ENCODE measurements around the gene GALK2. TPM values are rescaled to one million over a fixed set of nuclear protein-coding genes. Genes with fewer than 3 reads are reported as not detected.

GALK2 gene
- 10 to 100 TPM in 2 of 3 donors, 1 to 10 TPM in 1; 8.8 to 25.1 (median 18.1) TPM for polyA plus RNA-seq

- Mint-ChIP-seq H3K4me3 (peak within 1 kb of the TSS; percentile 94 to 99 (median 97)), H3K9me3 (no peaks in the 10 kb centered on the region), H3K36me3 (peaks cover 0 to 3% (median 0%) of the 10 kb centered on the region in 3 donors), H3K27me3 (ENCODE audit: low read depth in 3 of 3) (peaks cover 0 to 6% (median 4%) of the 10 kb centered on the region in 3 donors), H3K27ac (peak within 1 kb of the TSS; percentile 96 to 99 (median 98)), H3K4me1 (peaks cover 35 to 49% of the 10 kb centered on the region in 2 donors)
- DNase-seq, result peak; percentile 72 to 77 (median 75)
Observed at GRCh38 chr15:49169880-49170597, at the start of gene GALK2. TSS of gene GALK2 (plus strand) at chr15:49170247. CDS start at chr15:49170323, 76 bp downstream.

- Mint-ChIP-seq H3K27me3 (ENCODE audit: low read depth in 3 of 3) (no peaks in the 10 kb centered on the region), H3K4me1 (no peaks in the 10 kb centered on the region)
Observed at GRCh38 chr15:49120832-49121231, 49.2 kb upstream of the GALK2 start.

GRCh38 chr15:49121901-49122300 is 48.1 kb upstream of the GALK2 start:
- Mint-ChIP-seq H3K4me3 (no peak overlapping the region), H3K27me3 (ENCODE audit: low read depth in 3 of 3) (no peaks in the 10 kb centered on the region), H3K27ac (no peak overlapping the region), H3K36me3 (peaks cover under 1 to 4% (median 1%) of the 10 kb centered on the region in 3 donors), H3K4me1 (no peaks in the 10 kb centered on the region), H3K9me3 (no peaks in the 10 kb centered on the region)
- DNase-seq, result no peak

More at GRCh38 chr15:49120832-49121231, 49.2 kb upstream of the GALK2 start:
- no peak for DNase-seq
- Mint-ChIP-seq H3K27ac (no peak overlapping the region), H3K36me3 (peaks cover 5 to 10% (median 5%) of the 10 kb centered on the region in 3 donors), H3K4me3 (no peak overlapping the region), H3K9me3 (no peaks in the 10 kb centered on the region)

- Mint-ChIP-seq H3K27ac (no peak overlapping the region), H3K36me3 (peaks cover 0 to 7% (median 0%) of the 10 kb centered on the region in 3 donors), H3K4me3 (no peak overlapping the region), H3K9me3 (no peaks in the 10 kb centered on the region), H3K27me3 (ENCODE audit: low read depth in 3 of 3) (no peaks in the 10 kb centered on the region), H3K4me1 (no peaks in the 10 kb centered on the region)
- DNase-seq, result no peak
Observed at GRCh38 chr15:49122541-49123062, 47.4 kb upstream of the GALK2 start.

GRCh38 chr15:49124371-49124770 is 45.7 kb upstream of the GALK2 start:
- no peaks in the 10 kb centered on the region for H3K27me3 Mint-ChIP-seq (ENCODE audit: low read depth in 3 of 3)
- no peaks in the 10 kb centered on the region for H3K4me1 Mint-ChIP-seq
- peaks cover 0 to 17% (median 5%) of the 10 kb centered on the region in 3 donors for H3K36me3 Mint-ChIP-seq
- no peak for DNase-seq
- H3K27ac Mint-ChIP-seq, result no peak overlapping the region
- no peaks in the 10 kb centered on the region for H3K9me3 Mint-ChIP-seq
- H3K4me3 Mint-ChIP-seq, result no peak overlapping the region

- H3K4me1 Mint-ChIP-seq, result peaks cover 14 to 24% of the 10 kb centered on the region in 2 donors
- no peaks in the 10 kb centered on the region for H3K27me3 Mint-ChIP-seq (ENCODE audit: low read depth in 3 of 3)
- H3K4me3 Mint-ChIP-seq, result no peak overlapping the region
- no peaks in the 10 kb centered on the region for H3K9me3 Mint-ChIP-seq
- H3K36me3 Mint-ChIP-seq, result peaks cover 17 to 39% (median 30%) of the 10 kb centered on the region in 3 donors
- H3K27ac Mint-ChIP-seq, result no peak overlapping the region
- no peak for DNase-seq
Observed at GRCh38 chr15:49131403-49131802, 38.6 kb upstream of the GALK2 start.

- H3K27ac Mint-ChIP-seq, result peak overlapping the region; percentile 42 to 89 (median 76)
- H3K4me1 Mint-ChIP-seq, result peaks cover 14 to 24% of the 10 kb centered on the region in 2 donors
- H3K4me3 Mint-ChIP-seq, result peak overlapping the region in 1 of 5 donors; percentile 48
- H3K9me3 Mint-ChIP-seq, result no peaks in the 10 kb centered on the region
- H3K36me3 Mint-ChIP-seq, result peaks cover 14 to 33% (median 24%) of the 10 kb centered on the region in 3 donors
- DNase-seq, result no peak
- no peaks in the 10 kb centered on the region for H3K27me3 Mint-ChIP-seq (ENCODE audit: low read depth in 3 of 3)
Observed at GRCh38 chr15:49134683-49135341, 35.2 kb upstream of the GALK2 start.

- H3K4me1 Mint-ChIP-seq, result peaks cover 14 to 24% of the 10 kb centered on the region in 2 donors
- peak overlapping the region; percentile 42 to 89 (median 76) for H3K27ac Mint-ChIP-seq
- H3K27me3 Mint-ChIP-seq (ENCODE audit: low read depth in 3 of 3), result no peaks in the 10 kb centered on the region
- H3K9me3 Mint-ChIP-seq, result no peaks in the 10 kb centered on the region
- H3K4me3 Mint-ChIP-seq, result peak overlapping the region in 1 of 5 donors; percentile 48
- H3K36me3 Mint-ChIP-seq, result peaks cover 10 to 33% (median 23%) of the 10 kb centered on the region in 3 donors
- no peak for DNase-seq
Observed at GRCh38 chr15:49135342-49135857, 34.6 kb upstream of the GALK2 start.

- no peak overlapping the region for H3K4me3 Mint-ChIP-seq
- H3K9me3 Mint-ChIP-seq, result no peaks in the 10 kb centered on the region
- no peaks in the 10 kb centered on the region for H3K27me3 Mint-ChIP-seq (ENCODE audit: low read depth in 3 of 3)
- peak overlapping the region in 5 of 6 donors; percentile 3 to 89 (median 70) for H3K27ac Mint-ChIP-seq
- peaks cover 10 to 38% (median 26%) of the 10 kb centered on the region in 3 donors for H3K36me3 Mint-ChIP-seq
- no peak for DNase-seq
- peaks cover 14 to 24% of the 10 kb centered on the region in 2 donors for H3K4me1 Mint-ChIP-seq
Observed at GRCh38 chr15:49135911-49136310, 34.1 kb upstream of the GALK2 start.

- Mint-ChIP-seq H3K4me1 (peaks cover 14 to 25% of the 10 kb centered on the region in 2 donors), H3K4me3 (no peak overlapping the region), H3K27ac (no peak overlapping the region), H3K9me3 (no peaks in the 10 kb centered on the region), H3K27me3 (ENCODE audit: low read depth in 3 of 3) (no peaks in the 10 kb centered on the region), H3K36me3 (peaks cover 11 to 46% (median 32%) of the 10 kb centered on the region in 3 donors)
- no peak for DNase-seq
Observed at GRCh38 chr15:49137861-49138260, 32.2 kb upstream of the GALK2 start.

GRCh38 chr15:49145651-49146609 is 24.1 kb upstream of the GALK2 start:
- no peak overlapping the region for H3K27ac Mint-ChIP-seq
- DNase-seq, result peak in 2 of 3 donors; percentile 24 to 26
- peaks cover 7 to 20% (median 18%) of the 10 kb centered on the region in 3 donors for H3K36me3 Mint-ChIP-seq
- no peaks in the 10 kb centered on the region for H3K27me3 Mint-ChIP-seq (ENCODE audit: low read depth in 3 of 3)
- no peaks in the 10 kb centered on the region for H3K9me3 Mint-ChIP-seq
- H3K4me3 Mint-ChIP-seq, result no peak overlapping the region
- H3K4me1 Mint-ChIP-seq, result peaks cover 26 to 66% of the 10 kb centered on the region in 2 donors

- no peaks in the 10 kb centered on the region for H3K27me3 Mint-ChIP-seq (ENCODE audit: low read depth in 3 of 3)
- peak overlapping the region in 1 of 6 donors; percentile 5 for H3K27ac Mint-ChIP-seq
- H3K4me3 Mint-ChIP-seq, result no peak overlapping the region
- H3K4me1 Mint-ChIP-seq, result peaks cover 33 to 66% of the 10 kb centered on the region in 2 donors
- H3K36me3 Mint-ChIP-seq, result peaks cover 2 to 5% (median 3%) of the 10 kb centered on the region in 3 donors
- no peak for DNase-seq
- no peaks in the 10 kb centered on the region for H3K9me3 Mint-ChIP-seq
Observed at GRCh38 chr15:49148298-49148697, 21.7 kb upstream of the GALK2 start.

GRCh38 chr15:49148727-49149126 is 21.3 kb upstream of the GALK2 start:
- H3K27ac Mint-ChIP-seq, result no peak overlapping the region

More at GRCh38 chr15:49148727-49149126, 21.3 kb upstream of the GALK2 start:
- no peaks in the 10 kb centered on the region for H3K27me3 Mint-ChIP-seq (ENCODE audit: low read depth in 3 of 3)
- peaks cover 0 to under 1% (median 0%) of the 10 kb centered on the region in 3 donors for H3K36me3 Mint-ChIP-seq
- H3K4me3 Mint-ChIP-seq, result no peak overlapping the region
- no peak for DNase-seq
- H3K4me1 Mint-ChIP-seq, result peaks cover 37 to 68% of the 10 kb centered on the region in 2 donors
- H3K9me3 Mint-ChIP-seq, result no peaks in the 10 kb centered on the region
